SK-N-DZ (cell line): ENCODE results near the gene GRID1.

Experiments used
- DNase-seq: peaks from one replicate; pipeline ENCODE4 v3.0.0-alpha.2; 2015; ENCODE audit warnings: low spot score

The GRID1 gene

GRCh38 chr10:86370006-86370585 is 3.5 kb upstream of the GRID1 start:
- no peak for DNase-seq

GRCh38 chr10:86368987-86369386 is 2.4 kb upstream of the GRID1 start:
- no peak for DNase-seq

- DNase-seq, result no peak
Observed at GRCh38 chr10:86368046-86368445, 1.5 kb upstream of the GRID1 start.

GRCh38 chr10:86367152-86367951 is 757 bp upstream of the GRID1 start:
- no peak for DNase-seq

GRCh38 chr10:86366902-86367151 is 232 bp upstream of the GRID1 start:
- no peak for DNase-seq

- no peak for DNase-seq
Observed at GRCh38 chr10:86365346-86366032, 1.1 kb downstream of the GRID1 start.

- DNase-seq, result peak; percentile 47
Observed at GRCh38 chr10:86364491-86365345, 1.9 kb downstream of the GRID1 start.

GRCh38 chr10:86363833-86364490 is 2.6 kb downstream of the GRID1 start:
- no peak for DNase-seq

- DNase-seq, result no peak
Observed at GRCh38 chr10:86363184-86363832, 3.3 kb downstream of the GRID1 start.

GRCh38 chr10:86362586-86363183 is 3.9 kb downstream of the GRID1 start:
- DNase-seq, result no peak

- DNase-seq, result no peak
Observed at GRCh38 chr10:86362129-86362527, 4.5 kb downstream of the GRID1 start.

- DNase-seq, result no peak
Observed at GRCh38 chr10:86361156-86362128, 5.2 kb downstream of the GRID1 start.

GRCh38 chr10:86360657-86361056 is 5.9 kb downstream of the GRID1 start:
- DNase-seq, result no peak

- no peak for DNase-seq
Observed at GRCh38 chr10:86359954-86360353, 6.6 kb downstream of the GRID1 start.

- DNase-seq, result no peak
Observed at GRCh38 chr10:86359111-86359510, 7.5 kb downstream of the GRID1 start.

GRCh38 chr10:86357676-86358075 is 8.9 kb downstream of the GRID1 start:
- DNase-seq, result no peak

GRCh38 chr10:86357041-86357440 is 9.6 kb downstream of the GRID1 start:
- DNase-seq, result no peak

GRCh38 chr10:86356296-86356695 is 10.3 kb downstream of the GRID1 start:
- no peak for DNase-seq

- DNase-seq, result no peak
Observed at GRCh38 chr10:86355571-86356038, 11.0 kb downstream of the GRID1 start.
